Spleen (tissue), 13 donors: ENCODE measurements around the gene SLITRK5. TPM values are rescaled to one million over a fixed set of nuclear protein-coding genes. Genes with fewer than 3 reads are reported as not detected.

Source experiments
- DNase-seq: peaks from one replicate; pipeline ENCODE4 v3.0.0-alpha.2; 2020
- H3K27ac ChIP-seq, 8 donors: fragments of 200-600 bp; sonication (generic) in 7 of 8; 1 replicate in 4 of 8; 2 replicates in 4 of 8; pipeline versions ENCODE4 v1.5.0 to v1.8.0; 2016 to 2021; ENCODE audit warnings: inconsistent platforms in 4 of 8, mild to moderate bottlenecking in 4 of 8, moderate library complexity in 1 of 8
- H3K27me3 ChIP-seq, 7 donors: fragments of 200-600 bp; sonication (generic) in 6 of 7; replicated peaks in 1 of 7; 1 replicate in 4 of 7; 2 replicates in 3 of 7; pipeline versions ENCODE4 v1.5.0 to v1.8.0; 2016 to 2021; ENCODE audit warnings: inconsistent platforms in 3 of 7, mild to moderate bottlenecking in 1 of 7
- H3K36me3 ChIP-seq, 6 donors: fragments of 200-600 bp; sonication (generic) in 5 of 6; 1 replicate in 4 of 6; 2 replicates in 2 of 6; pipeline versions ENCODE4 v1.5.0 to v1.8.0; 2016 to 2021; ENCODE audit warnings: inconsistent platforms in 2 of 6
- H3K4me1 ChIP-seq, 6 donors: fragments of 200-600 bp; sonication (generic) in 5 of 6; 1 replicate in 3 of 6; 2 replicates in 3 of 6; pipeline versions ENCODE4 v1.5.0 to v1.8.0; 2016 to 2021; ENCODE audit warnings: inconsistent platforms in 3 of 6
- H3K4me3 ChIP-seq, 8 donors: fragments of 200-600 bp; sonication (generic) in 7 of 8; 1 replicate in 4 of 8; 2 replicates in 4 of 8; pipeline versions ENCODE4 v1.5.0 to v1.8.0; 2016 to 2021; ENCODE audit warnings: inconsistent platforms in 4 of 8, mild to moderate bottlenecking in 4 of 8, moderate library complexity in 2 of 8
- H3K9me3 ChIP-seq, 8 donors: fragments of 200-600 bp; sonication (generic) in 7 of 8; 1 replicate in 4 of 8; 2 replicates in 4 of 8; pipeline versions ENCODE4 v1.5.0 to v1.8.0; 2016 to 2021; ENCODE audit warnings: inconsistent platforms in 4 of 8
- CTCF ChIP-seq, 11 experiments: fragments of 200-600 bp in 7 of 11; fragments of 450-650 bp in 4 of 11; sonication (generic) in 4 of 11; IDR thresholded peaks in 8 of 11; conservative IDR thresholded peaks in 3 of 11; 1 replicate in 7 of 11; 2 replicates in 4 of 11; pipeline versions ENCODE4 v1.4.0 to v1.8.0; 2016 to 2021; ENCODE audit warnings: antibody characterized with exemption in 11 of 11, inconsistent platforms in 4 of 11, mild to moderate bottlenecking in 1 of 11
- POLR2A ChIP-seq, 3 donors: fragments of 450-650 bp; IDR thresholded peaks; one replicate each; pipeline ENCODE4 v1.5.1; 2017; ENCODE audit warnings: antibody characterized with exemption in 3 of 3, mild to moderate bottlenecking in 1 of 3
- POLR2AphosphoS5 ChIP-seq, 3 donors: sonication (generic); formaldehyde crosslinking; IDR thresholded peaks; one replicate each; pipeline ENCODE4 v1.5.1; 2017; ENCODE audit warnings: antibody characterized with exemption in 3 of 3
- WGBS, 5 donors: extraction: QIAGEN DNeasy Blood & Tissue Kit in 3 of 5; methylation state at CpG; one replicate each; pipeline versions ENCODE4 v1.1.5 to v1.1.7; 2013 to 2018; 5-methylcytosine and 5-hydroxymethylcytosine counted together
- intact Hi-C: fragments of 100-400 bp; cut with DNase I; formaldehyde crosslinking; loops from one replicate; pipeline ENCODE4 v1.15.0; 2023; ENCODE audit warnings: low total_unique reads
- long read RNA-seq, 2 donors: transcript quantifications; one replicate each; lab custom pipeline, GENCODE V29; 2026
- polyA plus RNA-seq, 3 donors: library from polyadenylated mRNA; stranded (reverse); fragments of 200-250 nt; gene quantifications; one replicate each; pipeline ENCODE4 v1.2.1, GENCODE V29; 2013
- total RNA-seq, 7 donors: library from RNA; depleted of rRNA in 3 of 7; stranded (reverse); fragments of >200 nt in 3 of 7; fragmentation: NEBNext Ultra II Directional in 4 of 7; extraction: Animal tissue kit (Norgen Biotek cat#: 25700) in 4 of 7; gene quantifications; one replicate each; pipeline versions ENCODE4 v1.1.0 to v1.2.1, GENCODE V29; 2016 to 2021
- donor health status: healthy with polysubstance abuse.
- donor health status: DM: no; HTN: no; CAD: no; lungs with moderate emphysema.
- donor health status: DM: no; HTN: no; CAD: no.
- donor health status: Bipolar disorder and iron deficiency.
- donor health status: healthy.
- donor health status: DM: no; HTN: no; CAD: no.
- donor health status: DM: yes; HTN: yes; CAD: no.

Gene SLITRK5
- total RNA-seq (under 1 TPM in 6 of 7 donors, not detected in 1; 0.03 to 0.26 (median 0.12) TPM), polyA plus RNA-seq (under 1 TPM; under 0.01 to 0.03 (median under 0.01) TPM)
- long read RNA-seq, donor 1: 0 reads
- long read RNA-seq, donor 2: 0 reads

GRCh38 chr13:87671031-87671752 lies at the start of gene SLITRK5:
TSS of gene SLITRK5 (plus strand) at chr13:87671371. CDS start at chr13:87675389, 4,018 bp downstream.
- H3K9me3 ChIP-seq: peaks cover 0 to 6% (median 0%) of the 10 kb centered on the region in 8 donors
- H3K27me3 ChIP-seq: peaks cover 2 to 78% (median 55%) of the 10 kb centered on the region in 7 donors
- WGBS, 5 donors: 0 to 4% (median 1%) methylated on average over 35 to 43 of the region's 43 CpGs

GRCh38 chr13:87622971-87623370 lies 48.2 kb upstream of the SLITRK5 start:
- WGBS, 5 donors: 51 to 85% (median 74%) methylated on average over 1 of the region's 1 CpG
- intact Hi-C loops: no loop called here
- Histone ChIP-seq H3K9me3 (peaks cover 0 to 4% (median 0%) of the 10 kb centered on the region in 8 donors), H3K4me3 (no peak overlapping the region), H3K36me3 (no peaks in the 10 kb centered on the region), H3K4me1 (no peaks in the 10 kb centered on the region), H3K27me3 (no peaks in the 10 kb centered on the region), H3K27ac (no peak overlapping the region)
- no peak for TF ChIP-seq CTCF (IDR thresholded peaks at IDR 0.05 in 8 of 11, conservative IDR thresholded peaks at IDR 0.05 in 3 of 11)
- no peak for TF ChIP-seq POLR2A (IDR thresholded peaks at IDR 0.05)
- no peak for TF ChIP-seq POLR2AphosphoS5 (IDR thresholded peaks at IDR 0.05)
- DNase-seq: no peak

More at GRCh38 chr13:87671031-87671752, at the start of gene SLITRK5:
- H3K4me1 ChIP-seq: peaks cover 4 to 41% (median 29%) of the 10 kb centered on the region in 6 donors
- peak; percentile 89 for DNase-seq
- no peak within 1 kb of the TSS for H3K27ac ChIP-seq
- peak in 9 of 11 experiments; percentile 43 to 79 (median 74) for TF ChIP-seq CTCF (IDR thresholded peaks at IDR 0.05 in 8 of 11, conservative IDR thresholded peaks at IDR 0.05 in 3 of 11)
- peak in 2 of 3 donors; percentile 33 to 36 for TF ChIP-seq POLR2AphosphoS5 (IDR thresholded peaks at IDR 0.05)
- TF ChIP-seq POLR2A (IDR thresholded peaks at IDR 0.05): no peak
- intact Hi-C loops: no loop called here
- H3K4me3 ChIP-seq: peak within 1 kb of the TSS; percentile 33 to 76 (median 44)
- H3K36me3 ChIP-seq: no peaks in the 10 kb centered on the region

- Histone ChIP-seq H3K36me3 (no peaks in the 10 kb centered on the region), H3K9me3 (no peaks in the 10 kb centered on the region), H3K4me1 (no peaks in the 10 kb centered on the region), H3K27me3 (no peaks in the 10 kb centered on the region), H3K27ac (no peak overlapping the region), H3K4me3 (no peak overlapping the region)
- DNase-seq: no peak
- TF ChIP-seq CTCF (IDR thresholded peaks at IDR 0.05 in 8 of 11, conservative IDR thresholded peaks at IDR 0.05 in 3 of 11) (no peak), POLR2AphosphoS5 (IDR thresholded peaks at IDR 0.05) (no peak), POLR2A (IDR thresholded peaks at IDR 0.05) (no peak)
- WGBS, 5 donors: 3 to 26% (median 11%) methylated on average over 2 of the region's 2 CpGs
- intact Hi-C loops: no loop called here
Measured at GRCh38 chr13:87656306-87656705, 14.9 kb upstream of the SLITRK5 start.

GRCh38 chr13:87661471-87661870 lies 9.7 kb upstream of the SLITRK5 start:
- no peaks in the 10 kb centered on the region for H3K36me3 ChIP-seq
- 57 to 78% (median 71%) methylated on average over 3 of the region's 3 CpGs for WGBS, 5 donors
- no peaks in the 10 kb centered on the region for H3K27me3 ChIP-seq
- TF ChIP-seq CTCF (IDR thresholded peaks at IDR 0.05 in 8 of 11, conservative IDR thresholded peaks at IDR 0.05 in 3 of 11) (no peak), POLR2AphosphoS5 (IDR thresholded peaks at IDR 0.05) (no peak), POLR2A (IDR thresholded peaks at IDR 0.05) (no peak)
- no peak overlapping the region for H3K27ac ChIP-seq
- intact Hi-C loops: no loop called here
- H3K4me3 ChIP-seq: no peak overlapping the region
- H3K9me3 ChIP-seq: no peaks in the 10 kb centered on the region
- no peak for DNase-seq
- H3K4me1 ChIP-seq: no peaks in the 10 kb centered on the region
